Frontal cortex (tissue), 4 donors: ENCODE data around the gene RNF125. TPM values are rescaled to one million over a fixed set of nuclear protein-coding genes. Genes with fewer than 3 reads are reported as not detected.

Experiments used
- DNase-seq, 2 donors: peaks; one replicate each; pipeline ENCODE4 v3.0.0; 2012; ENCODE audit warnings: low spot score in 2 of 2
- FAIRE-seq: peaks from 2 replicates; lab custom pipeline; 2012; peaks lifted over from hg19 to GRCh38; lab: Jason Lieb, UNC
- total RNA-seq: library from RNA; depleted of rRNA; stranded (reverse); fragments of >200 nt; gene quantifications from one replicate; pipeline ENCODE4 v1.2.3, GENCODE V29; 2014
- donor health status: control.
- donor health status: control.
- donor health status: control.

The RNF125 gene
- total RNA-seq, 1 donor from 2014 or later: 2.0 TPM

GRCh38 chr18:32021756-32022564 is 3.3 kb downstream of the RNF125 start:
- FAIRE-seq (peak; percentile 83), DNase-seq (peak in 1 of 2 donors; percentile 41)

GRCh38 chr18:32025744-32026143 is 7.1 kb downstream of the RNF125 start:
- FAIRE-seq (no peak), DNase-seq (no peak)

- FAIRE-seq (no peak), DNase-seq (no peak)
These were observed 8.0 kb downstream of the RNF125 start for GRCh38 chr18:32026491-32027086.

- no peak for FAIRE-seq
- no peak for DNase-seq
These were observed 10.9 kb downstream of the RNF125 start for GRCh38 chr18:32029558-32029957.

GRCh38 chr18:32032609-32033008 is 14.0 kb downstream of the RNF125 start:
- FAIRE-seq (no peak), DNase-seq (no peak)

- DNase-seq (no peak), FAIRE-seq (no peak)
These were observed 18.0 kb downstream of the RNF125 start for GRCh38 chr18:32036506-32037180.

- FAIRE-seq: no peak
These were observed 19.0 kb downstream of the RNF125 start for GRCh38 chr18:32037616-32038015.

GRCh38 chr18:32040936-32041335 is 22.3 kb downstream of the RNF125 start:
- DNase-seq (no peak), FAIRE-seq (no peak)

More at GRCh38 chr18:32037616-32038015, 19.0 kb downstream of the RNF125 start:
- no peak for DNase-seq

GRCh38 chr18:32042337-32042736 is 23.7 kb downstream of the RNF125 start:
- no peak for DNase-seq
- FAIRE-seq: no peak

GRCh38 chr18:32048507-32049091 is 30.0 kb downstream of the RNF125 start:
- FAIRE-seq (no peak), DNase-seq (no peak)

- DNase-seq (no peak), FAIRE-seq (no peak)
These were observed 31.0 kb downstream of the RNF125 start for GRCh38 chr18:32049393-32050171.

- FAIRE-seq: no peak
- DNase-seq: no peak
These were observed 38.2 kb downstream of the RNF125 start for GRCh38 chr18:32056613-32057358.

- no peak for FAIRE-seq
These were observed 39.1 kb downstream of the RNF125 start for GRCh38 chr18:32057624-32058165.

GRCh38 chr18:32060026-32060425 is 41.4 kb downstream of the RNF125 start:
- no peak for DNase-seq
- no peak for FAIRE-seq

More at GRCh38 chr18:32057624-32058165, 39.1 kb downstream of the RNF125 start:
- DNase-seq: no peak

GRCh38 chr18:32067375-32068167 is 48.9 kb downstream of the RNF125 start:
- no peak for FAIRE-seq
- no peak for DNase-seq

GRCh38 chr18:32072321-32072720 is 53.7 kb downstream of the RNF125 start:
- peak; percentile 34 for FAIRE-seq
- no peak for DNase-seq

GRCh38 chr18:32074206-32074605 is 55.6 kb downstream of the RNF125 start:
- FAIRE-seq (no peak), DNase-seq (no peak)

- no peak for FAIRE-seq
- DNase-seq: no peak
These were observed 60.2 kb downstream of the RNF125 start for GRCh38 chr18:32078845-32079244.
